T-cell (primary cell): ENCODE results near the gene LAMTOR2. TPM values are rescaled to one million over a fixed set of nuclear protein-coding genes. Genes with fewer than 3 reads are reported as not detected.
A peak's percentile ranks its signal among the peaks of the same experiment; 100 is the strongest.
"Not testable (repeated sequence)": the region's sequence is repeated elsewhere in the genome, so short reads cannot be mapped to it uniquely, and the experiment has no call there.

Experiments used
- ATAC-seq, 4 experiments: fragments of 200-7000 bp in 3 of 4; fragments of 150-1000 bp in 1 of 4; cut with Tn5 transposase; replicated peaks in 1 of 4; 1 replicate in 3 of 4; 2 replicates in 1 of 4; pipeline ENCODE4 v1.10.0; 2021; ENCODE audit warnings: moderate library complexity in 3 of 4, mild to moderate bottlenecking in 2 of 4, moderate number of reproducible peaks in 1 of 4
- CTCF ChIA-PET, 2 donors: fragments of 300-600 bp; sonication (Branson Sonifier 250); formaldehyde crosslinking; loops; one replicate each; lab custom pipeline; 2022; ENCODE audit warnings: antibody characterized with exemption in 2 of 2; lab: Charles Lee
- POLR2A ChIA-PET, 2 donors: fragments of 300-600 bp; sonication (Branson Sonifier 250); formaldehyde crosslinking; loops; one replicate each; lab custom pipeline; 2022; ENCODE audit warnings: antibody characterized with exemption in 2 of 2; lab: Charles Lee
- DNase-seq, 35 experiments: peaks; one replicate each; pipeline versions ENCODE4 v3.0.0 to v3.0.0-alpha.2; 2013 to 2023
- H3K27ac ChIP-seq: one replicate; pipeline ENCODE4 v1.5.1; 2013; ENCODE audit warnings: low read length
- H3K27me3 ChIP-seq, 2 experiments: replicated peaks in 1 of 2; 1 replicate in 1 of 2; 2 replicates in 1 of 2; pipeline versions ENCODE4 v1.6.1 to v1.7.0; 2013; ENCODE audit warnings: low read length in 1 of 2, mixed read lengths in 1 of 2; ENCODE audit not compliant: control insufficient read depth in 2 of 2, insufficient read depth in 2 of 2; ENCODE audit errors: extremely low read depth in 1 of 2
- H3K36me3 ChIP-seq, 2 donors: 1 replicate in 1 of 2; 2 replicates in 1 of 2; pipeline versions ENCODE4 v1.6.1 to v1.7.0; 2013; ENCODE audit warnings: low read length in 1 of 2; ENCODE audit not compliant: control insufficient read depth in 2 of 2, insufficient read depth in 1 of 2; ENCODE audit errors: extremely low read depth in 1 of 2
- H3K4me1 ChIP-seq, 2 experiments: 1 replicate in 1 of 2; 2 replicates in 1 of 2; pipeline versions ENCODE4 v1.6.1 to v1.7.0; 2013; ENCODE audit warnings: low read length in 2 of 2, mixed read lengths in 1 of 2; ENCODE audit not compliant: insufficient read depth in 2 of 2, control insufficient read depth in 1 of 2; ENCODE audit errors: extremely low read depth in 1 of 2
- H3K4me3 ChIP-seq, 2 donors: 1 replicate in 1 of 2; 2 replicates in 1 of 2; pipeline versions ENCODE4 v1.5.1 to v1.7.0; 2013; ENCODE audit warnings: mild to moderate bottlenecking in 2 of 2, low read length in 1 of 2, moderate library complexity in 1 of 2; ENCODE audit not compliant: control insufficient read depth in 1 of 2; ENCODE audit errors: extremely low read depth in 1 of 2
- H3K9me3 ChIP-seq: 2 replicates; pipeline ENCODE4 v1.7.0; 2013
- H3K27ac Mint-ChIP-seq, 2 donors: one replicate each; pipeline ENCODE4 v1.8.0; 2020 to 2021; ENCODE audit warnings: mild to moderate bottlenecking in 2 of 2, mixed read lengths in 2 of 2
- H3K27me3 Mint-ChIP-seq, 2 donors: one replicate each; pipeline ENCODE4 v1.8.0; 2021 to 2022; ENCODE audit warnings: mixed read lengths in 2 of 2
- H3K36me3 Mint-ChIP-seq: one replicate; pipeline ENCODE4 v1.8.0; 2021; ENCODE audit warnings: mixed read lengths
- H3K4me1 Mint-ChIP-seq, 3 donors: one replicate each; pipeline ENCODE4 v1.8.0; 2020 to 2022; ENCODE audit warnings: mixed read lengths in 3 of 3, mild to moderate bottlenecking in 1 of 3
- H3K4me3 Mint-ChIP-seq, 3 donors: one replicate each; pipeline ENCODE4 v1.8.0; 2020 to 2022; ENCODE audit warnings: mild to moderate bottlenecking in 3 of 3, mixed read lengths in 3 of 3, moderate library complexity in 3 of 3
- H3K9me3 Mint-ChIP-seq, 3 donors: one replicate each; pipeline ENCODE4 v1.8.0; 2020 to 2022; ENCODE audit warnings: mixed read lengths in 3 of 3
- WGBS: methylation state at CpG from one replicate; pipeline ENCODE4 v1.1.5; 2013; ENCODE audit warnings: missing lambda C conversion rate; ENCODE audit not compliant: insufficient coverage; 5-methylcytosine and 5-hydroxymethylcytosine counted together
- total RNA-seq, 35 experiments: library from RNA in 6 of 35; stranded (reverse) in 6 of 35; fragments of 120-200 nt in 1 of 35; gene quantifications; one replicate each; pipeline versions ENCODE4 v1.2.1 to v1.2.4 and lab custom pipeline; 2013 to 2026

LAMTOR2 gene
- total RNA-seq, 5 donors from 2014 or later (not counting 1 experiment from before 2014, with no cell fraction given) = 21.5 to 37.8 (median 35.2) TPM

DNA sequence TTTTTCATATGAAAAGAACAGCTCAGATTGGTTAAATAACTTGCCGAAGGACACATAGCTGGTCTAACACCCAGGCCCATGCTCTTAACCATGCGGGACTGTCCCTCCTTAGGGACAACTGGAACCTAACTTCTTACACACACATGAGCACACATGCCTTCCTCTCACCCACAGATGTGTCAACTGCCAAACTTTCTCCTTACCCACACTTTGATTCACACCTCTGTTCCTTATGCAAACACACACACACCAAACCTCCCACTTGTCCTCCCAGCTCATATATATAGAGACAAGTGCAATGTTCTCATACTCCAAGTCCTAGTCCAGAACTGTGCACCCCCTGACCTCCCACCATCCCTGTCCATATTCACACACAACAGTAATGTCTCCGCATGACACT, 10.6 kb downstream of the LAMTOR2 start:
- POLR2A ChIA-PET = no interaction called here
- WGBS = 85% methylated on average over 3 of the region's 3 CpGs
- Mint-ChIP-seq H3K27ac (no peak overlapping the region), H3K36me3 (no peaks in the 10 kb centered on the region), H3K4me3 (no peak overlapping the region), H3K9me3 (no peaks in the 10 kb centered on the region), H3K4me1 (peaks cover 6 to 8% (median 7%) of the 10 kb centered on the region in 3 donors), H3K27me3 (no peaks in the 10 kb centered on the region)
- no peaks in the 10 kb centered on the region for H3K9me3 ChIP-seq
- peaks cover 0 to 3% of the 10 kb centered on the region in 2 experiments for H3K27me3 ChIP-seq
- DNase-seq = no peak
- no peak overlapping the region for H3K27ac ChIP-seq
- no peak overlapping the region for H3K4me3 ChIP-seq
- no peaks in the 10 kb centered on the region for H3K36me3 ChIP-seq
- ATAC-seq = no peak
- CTCF ChIA-PET = no interaction called here
- peaks cover 0 to 4% of the 10 kb centered on the region in 2 experiments for H3K4me1 ChIP-seq

- WGBS = 84% methylated on average over 9 of the region's 16 CpGs
- ATAC-seq (no peak), DNase-seq (no peak)
- no peaks in the 10 kb centered on the region for H3K9me3 Mint-ChIP-seq
- H3K9me3 ChIP-seq = no peaks in the 10 kb centered on the region
- no peak overlapping the region for H3K27ac ChIP-seq
- no peaks in the 10 kb centered on the region for H3K36me3 Mint-ChIP-seq
- H3K27me3 Mint-ChIP-seq = no peaks in the 10 kb centered on the region
- H3K36me3 ChIP-seq = no peaks in the 10 kb centered on the region
- H3K4me3 Mint-ChIP-seq = no peak overlapping the region
- H3K4me1 ChIP-seq = peaks cover 0 to 4% of the 10 kb centered on the region in 2 experiments
- peaks cover 0 to 3% of the 10 kb centered on the region in 2 experiments for H3K27me3 ChIP-seq
- CTCF ChIA-PET = interaction anchor here in 1 of 2 donors (0.8 to 1.1 kb wide), 3 partner anchors 40 to 192 kb away, joined by 3 to 4 read pairs (median 3); partner anchors contain the start of gene SSR2
- no peak overlapping the region for H3K4me3 ChIP-seq
- H3K27ac Mint-ChIP-seq = no peak overlapping the region
- peaks cover 6 to 8% (median 7%) of the 10 kb centered on the region in 3 donors for H3K4me1 Mint-ChIP-seq
- POLR2A ChIA-PET = no interaction called here
Measured at GRCh38 chr1:156065871-156066270, 11.3 kb downstream of the LAMTOR2 start.

DNA sequence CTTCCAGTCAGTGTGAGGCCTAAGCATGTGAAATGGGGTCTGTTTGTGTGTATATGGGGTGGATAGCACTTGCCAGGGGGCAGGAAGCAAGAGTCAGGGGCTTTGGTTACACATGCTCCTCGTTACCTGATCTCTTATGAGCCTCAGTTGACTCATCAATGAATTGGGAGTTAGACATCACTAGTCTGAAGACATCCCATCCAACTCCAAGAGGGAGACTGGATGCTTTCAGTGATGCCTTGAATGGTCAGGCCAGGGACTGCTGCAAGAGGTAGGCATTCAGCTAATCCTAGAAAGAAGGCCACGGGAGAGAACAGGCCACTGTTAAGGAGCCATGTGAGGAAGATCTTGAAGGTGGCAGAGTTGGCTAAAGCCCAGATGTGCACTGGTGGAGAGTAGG, 12.7 kb downstream of the LAMTOR2 start:
- H3K36me3 Mint-ChIP-seq = no peaks in the 10 kb centered on the region
- ATAC-seq (no peak), DNase-seq (no peak)
- no peaks in the 10 kb centered on the region for H3K9me3 Mint-ChIP-seq
- Histone ChIP-seq H3K4me1 (peaks cover 0 to 4% of the 10 kb centered on the region in 2 experiments), H3K4me3 (no peak overlapping the region), H3K27me3 (peaks cover 0 to under 1% of the 10 kb centered on the region in 2 experiments), H3K36me3 (no peaks in the 10 kb centered on the region), H3K9me3 (no peaks in the 10 kb centered on the region), H3K27ac (no peak overlapping the region)
- no peaks in the 10 kb centered on the region for H3K27me3 Mint-ChIP-seq
- WGBS = 77% methylated on average over 1 of the region's 2 CpGs
- ChIA-PET POLR2A (interaction anchor here in 1 of 2 donors (0.6 kb wide), 1 partner anchor 199 kb away, joined by 3 read pairs; no protein-coding TSS in a partner anchor), CTCF (interaction anchor here in 1 of 2 donors (0.7 to 1.0 kb wide), 4 partner anchors 15 to 220 kb away, joined by 3 to 4 read pairs (median 3); partner anchors contain the start of genes MEX3A and SMG5)
- no peak overlapping the region for H3K27ac Mint-ChIP-seq
- no peak overlapping the region for H3K4me3 Mint-ChIP-seq
- H3K4me1 Mint-ChIP-seq = peaks cover 5 to 7% (median 6%) of the 10 kb centered on the region in 3 donors

DNA sequence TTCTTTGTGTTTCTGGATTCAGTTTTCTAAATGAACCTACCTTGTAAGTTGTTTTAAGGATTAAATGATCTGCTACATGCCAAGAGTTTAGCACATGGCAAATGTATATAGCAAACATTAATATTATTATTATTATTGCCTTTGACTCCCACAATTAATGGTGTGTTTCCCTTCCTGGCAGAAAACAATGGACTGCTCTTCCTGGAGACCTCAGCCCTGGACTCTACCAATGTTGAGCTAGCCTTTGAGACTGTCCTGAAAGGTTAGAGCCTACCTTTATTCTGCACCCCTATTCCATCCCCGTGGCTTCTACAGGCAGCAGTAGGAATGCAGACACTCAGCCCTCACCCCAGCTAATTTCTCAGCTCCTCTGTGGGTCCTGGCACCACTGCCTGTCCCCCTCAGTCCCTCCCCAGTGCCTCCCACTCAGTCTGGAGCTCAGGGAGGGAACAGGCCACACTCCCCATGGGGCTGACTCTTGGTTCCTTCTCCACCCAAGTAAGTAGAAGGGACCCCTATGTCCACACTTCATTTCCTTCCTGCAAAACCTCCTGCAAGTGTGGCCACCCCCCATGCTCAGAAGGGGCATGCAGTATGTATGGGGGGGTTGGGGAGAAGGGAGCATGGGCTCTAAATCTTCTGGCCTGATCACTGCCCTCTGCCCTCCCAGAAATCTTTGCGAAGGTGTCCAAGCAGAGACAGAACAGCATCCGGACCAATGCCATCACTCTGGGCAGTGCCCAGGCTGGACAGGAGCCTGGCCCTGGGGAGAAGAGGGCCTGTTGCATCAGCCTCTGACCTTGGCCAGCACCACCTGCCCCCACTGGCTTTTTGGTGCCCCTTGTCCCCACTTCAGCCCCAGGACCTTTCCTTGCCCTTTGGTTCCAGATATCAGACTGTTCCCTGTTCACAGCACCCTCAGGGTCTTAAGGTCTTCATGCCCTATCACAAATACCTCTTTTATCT, 15.2 kb downstream of the LAMTOR2 start:
- Histone ChIP-seq H3K27me3 (peaks cover 0 to 7% of the 10 kb centered on the region in 2 experiments), H3K4me3 (no peak overlapping the region), H3K36me3 (no peaks in the 10 kb centered on the region), H3K4me1 (peaks cover 0 to 4% of the 10 kb centered on the region in 2 experiments), H3K27ac (no peak overlapping the region), H3K9me3 (no peaks in the 10 kb centered on the region)
- Mint-ChIP-seq H3K27ac (no peak overlapping the region), H3K36me3 (no peaks in the 10 kb centered on the region), H3K4me3 (no peak overlapping the region), H3K27me3 (no peaks in the 10 kb centered on the region), H3K9me3 (no peaks in the 10 kb centered on the region), H3K4me1 (peaks cover 5 to 7% (median 6%) of the 10 kb centered on the region in 3 donors)
- no peak for ATAC-seq
- 84% methylated on average over 3 of the region's 3 CpGs for WGBS
- ChIA-PET POLR2A (no interaction called here), CTCF (no interaction called here)
- no peak for DNase-seq

DNA sequence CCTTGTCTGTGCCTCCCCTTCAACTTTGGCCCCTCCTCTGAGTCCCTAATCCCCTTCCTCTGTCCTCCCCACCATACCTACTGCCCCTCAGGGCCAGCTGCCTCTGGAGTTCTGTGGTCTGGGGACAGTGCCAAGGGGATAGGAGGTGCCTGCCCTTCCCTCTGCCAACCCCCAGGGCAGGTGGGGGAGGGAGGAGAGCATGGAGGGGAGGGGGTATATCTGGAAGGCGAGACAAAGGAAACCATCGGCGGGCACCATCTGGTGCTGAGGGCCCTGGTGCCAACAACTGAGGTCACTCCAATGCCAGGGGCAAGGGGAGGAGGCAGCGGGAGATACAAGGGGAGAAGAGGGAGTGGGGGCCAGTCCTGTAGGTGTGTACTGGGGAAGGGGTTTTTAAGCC, 16.0 kb downstream of the LAMTOR2 start:
- ATAC-seq = no peak

DNA sequence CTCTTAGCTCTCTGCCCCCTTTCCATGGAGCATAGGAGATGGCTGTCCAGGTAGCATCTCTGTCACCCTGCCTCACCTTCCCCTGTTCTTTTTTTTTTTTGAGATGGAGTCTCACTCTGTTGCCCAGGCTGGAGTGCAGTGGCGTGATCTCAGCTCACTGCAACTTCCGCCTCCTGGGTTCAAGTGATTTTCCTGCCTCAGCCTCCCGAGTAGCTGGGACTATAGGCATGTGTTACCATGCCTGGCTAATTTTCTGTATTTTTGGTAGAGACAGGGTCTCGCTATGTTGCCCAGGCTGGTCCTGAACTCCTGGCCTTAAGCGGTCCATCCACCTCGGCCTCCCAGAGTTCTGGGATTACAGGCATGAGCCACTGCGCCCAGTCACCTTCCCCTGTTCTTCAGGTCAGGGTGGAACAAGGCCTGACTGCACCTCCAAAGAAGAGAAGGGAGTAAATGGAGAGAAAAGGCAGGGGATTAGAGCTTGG, 16.8 kb downstream of the LAMTOR2 start:
- H3K4me1 ChIP-seq, H3K4me3 ChIP-seq, ATAC-seq, H3K27ac ChIP-seq, H3K36me3 Mint-ChIP-seq, H3K36me3 ChIP-seq, H3K27me3 Mint-ChIP-seq, H3K4me1 Mint-ChIP-seq, DNase-seq, H3K9me3 ChIP-seq, H3K9me3 Mint-ChIP-seq, CTCF ChIA-PET, H3K4me3 Mint-ChIP-seq: not testable (repeated sequence)
- H3K27me3 ChIP-seq = peaks cover 0 to 14% of the 10 kb centered on the region in 2 experiments
- peak overlapping the region in 1 of 2 donors; percentile 55 for H3K27ac Mint-ChIP-seq
- WGBS = 90% methylated on average over 3 of the region's 7 CpGs
- POLR2A ChIA-PET = interaction anchor here in 1 of 2 donors (0.6 kb wide), 1 partner anchor 40 kb away, joined by 3 read pairs; no protein-coding TSS in a partner anchor

More for the DNA sequence above, 16.0 kb downstream of the LAMTOR2 start:
- Histone ChIP-seq H3K27ac (no peak overlapping the region), H3K4me1 (peaks cover 0 to 4% of the 10 kb centered on the region in 2 experiments), H3K27me3 (peaks cover 0 to 12% of the 10 kb centered on the region in 2 experiments), H3K4me3 (no peak overlapping the region), H3K9me3 (no peaks in the 10 kb centered on the region), H3K36me3 (no peaks in the 10 kb centered on the region)
- Mint-ChIP-seq H3K27ac (no peak overlapping the region), H3K9me3 (no peaks in the 10 kb centered on the region), H3K4me3 (no peak overlapping the region), H3K4me1 (peaks cover 7 to 8% (median 7%) of the 10 kb centered on the region in 3 donors), H3K27me3 (peaks cover 0 to 3% of the 10 kb centered on the region in 2 donors), H3K36me3 (no peaks in the 10 kb centered on the region)
- 70% methylated on average over 4 of the region's 4 CpGs for WGBS
- no peak for DNase-seq
- ChIA-PET CTCF (no interaction called here), POLR2A (no interaction called here)
